T-helper 2 cell treated with Interferon-gamma antibody and Interleukin-4, amounts not matched to agents 100 ng/mL and 5 ng/mL, for 36 hours (primary cell): ENCODE results near the gene PKIG. TPM values are rescaled to one million over a fixed set of nuclear protein-coding genes. Genes with fewer than 3 reads are reported as not detected.

Source experiments
- intact Hi-C: fragments of 100-400 bp; cut with micrococcal nuclease; formaldehyde crosslinking; loops from one replicate; pipeline ENCODE4 v1.15.1; 2023
- total RNA-seq: library from RNA; stranded (reverse); gene quantifications from 2 replicates; pipeline ENCODE4 v1.2.3, GENCODE V29; 2022

Gene PKIG
- total RNA-seq, 1 donor from 2014 or later: 2.5 TPM

DNA sequence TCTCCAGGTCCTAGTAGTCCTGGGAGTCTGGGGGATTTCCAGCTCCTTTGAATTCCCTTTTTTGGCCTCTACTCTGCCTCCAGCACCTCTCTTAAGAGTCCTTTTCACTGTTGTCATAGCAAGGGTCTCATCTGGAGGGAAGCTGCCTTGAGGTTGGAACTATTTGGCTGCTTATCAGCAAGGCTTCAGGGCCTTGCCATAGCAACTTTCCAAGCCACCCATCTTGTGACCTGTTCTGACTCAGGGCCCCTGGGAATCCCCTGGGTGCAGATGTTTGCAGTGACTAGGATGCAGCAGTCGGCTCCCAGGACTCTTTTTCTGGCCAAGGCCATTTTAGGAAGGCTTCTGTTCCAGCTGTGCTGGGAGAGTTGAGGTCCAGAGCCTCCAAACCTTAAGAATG lies 12.4 kb downstream of the PKIG start:
- intact Hi-C loops: no loop called here

GRCh38 chr20:44596010-44596409 lies 13.6 kb downstream of the PKIG start:
- intact Hi-C loops: no loop called here

DNA sequence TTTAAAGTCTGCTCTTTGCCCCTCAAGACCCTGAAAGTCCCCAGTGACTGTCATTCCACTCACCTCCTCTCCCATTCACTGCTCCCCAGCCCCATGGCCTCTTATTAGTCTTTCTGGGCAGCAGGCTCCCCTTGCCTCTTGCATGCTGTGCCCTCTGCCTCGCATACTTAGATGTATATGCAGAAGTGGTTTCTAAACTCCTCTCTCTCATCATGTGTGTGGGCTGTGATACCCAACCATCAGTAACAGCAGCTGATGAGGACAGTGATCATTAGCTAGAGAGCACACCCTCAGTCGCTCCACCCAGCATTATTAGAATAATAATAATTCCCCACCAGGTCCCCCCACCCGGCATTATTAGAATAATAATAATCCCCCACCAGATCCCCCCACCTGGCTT lies 14.5 kb downstream of the PKIG start:
- intact Hi-C loops: no loop called here

- intact Hi-C loops: no loop called here
Observed at GRCh38 chr20:44597516-44597915, 15.1 kb downstream of the PKIG start.

- intact Hi-C loops: no loop called here
Observed at GRCh38 chr20:44597930-44598329, 15.6 kb downstream of the PKIG start.

DNA sequence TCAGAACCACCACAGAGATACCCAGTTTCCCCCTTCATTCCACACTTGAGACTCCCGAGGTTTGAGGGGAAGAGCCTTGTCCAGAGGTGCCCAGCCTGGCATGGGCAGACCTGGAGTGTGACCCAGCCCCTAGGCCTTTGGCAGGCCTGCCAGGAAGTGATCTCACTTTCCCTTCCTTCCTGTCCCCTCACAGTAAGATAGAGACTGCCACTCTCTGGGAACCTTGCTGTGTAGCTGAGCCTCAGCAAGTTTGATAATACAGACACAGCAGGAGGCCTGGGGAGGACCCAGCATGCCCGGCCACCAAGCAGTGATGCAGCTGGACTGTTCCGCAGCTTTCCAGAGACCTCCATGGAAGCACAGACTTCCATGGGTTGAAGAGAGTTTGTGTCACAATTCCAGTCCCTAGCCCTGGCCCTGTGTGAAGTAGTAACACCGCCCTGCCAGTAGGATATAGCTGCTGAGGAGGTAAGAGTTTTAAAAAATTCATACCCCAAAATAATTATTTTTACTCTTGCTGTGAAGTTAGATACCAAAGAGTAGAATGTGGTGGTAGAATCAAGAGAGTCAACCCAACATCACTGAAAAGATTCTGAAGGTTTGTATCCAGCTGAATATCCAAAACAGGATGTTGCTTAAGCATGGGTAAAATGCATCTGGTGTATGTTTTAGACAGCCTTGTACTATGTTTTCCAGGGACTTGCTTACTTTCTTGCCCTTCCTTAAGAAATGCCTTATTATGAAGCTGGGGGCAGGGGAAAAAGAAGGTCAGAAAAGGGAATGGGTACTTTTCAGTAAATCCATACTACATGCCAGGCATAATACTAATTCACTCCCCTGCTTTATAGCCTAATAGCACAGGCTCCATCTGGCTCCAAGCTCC lies 16.3 kb downstream of the PKIG start:
- intact Hi-C loops: no loop called here

DNA sequence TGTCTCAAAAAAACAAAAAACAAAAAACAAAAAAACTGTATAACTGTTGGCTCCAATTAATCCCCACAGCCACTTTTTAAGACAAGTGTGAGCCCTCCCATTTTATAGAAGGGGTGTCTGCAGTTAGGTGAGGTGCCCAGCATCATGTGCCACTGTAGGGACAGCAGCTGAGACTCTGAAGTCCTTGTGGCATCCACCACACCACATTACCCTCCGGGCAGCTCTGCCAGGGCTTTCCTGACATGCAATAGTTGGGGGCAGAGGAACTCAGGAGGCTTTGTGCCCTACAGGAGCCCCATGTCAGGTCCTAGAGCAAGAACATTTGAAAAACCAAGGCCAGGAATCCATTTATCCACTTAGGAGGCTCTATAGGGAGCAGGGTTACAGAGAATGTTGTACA lies 17.3 kb downstream of the PKIG start:
- intact Hi-C loops: no loop called here

- intact Hi-C loops: no loop called here
Observed at GRCh38 chr20:44600301-44600700, 17.9 kb downstream of the PKIG start.

DNA sequence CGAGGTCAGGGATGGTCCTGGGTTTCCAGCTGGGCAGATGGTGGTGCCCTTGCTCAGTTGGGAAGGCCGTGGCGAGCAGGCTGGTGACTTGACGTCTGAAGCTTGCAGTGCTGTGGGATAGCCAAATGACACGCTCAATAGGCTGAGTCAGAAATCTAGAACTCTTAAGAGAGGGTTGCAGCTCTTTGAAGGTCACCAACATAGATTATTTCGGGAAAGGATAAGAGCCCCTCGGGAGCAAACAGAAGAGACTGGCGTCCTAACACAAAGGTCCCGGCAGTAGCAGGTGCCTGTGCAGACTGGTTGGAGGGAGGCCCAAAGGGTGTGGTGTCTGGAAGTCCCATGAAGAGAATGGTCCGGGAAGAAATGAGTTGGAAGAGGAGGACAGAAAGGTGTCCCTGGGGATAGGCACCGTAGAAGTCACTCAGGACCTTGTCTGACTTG lies 18.4 kb downstream of the PKIG start:
- intact Hi-C loops: no loop called here

DNA sequence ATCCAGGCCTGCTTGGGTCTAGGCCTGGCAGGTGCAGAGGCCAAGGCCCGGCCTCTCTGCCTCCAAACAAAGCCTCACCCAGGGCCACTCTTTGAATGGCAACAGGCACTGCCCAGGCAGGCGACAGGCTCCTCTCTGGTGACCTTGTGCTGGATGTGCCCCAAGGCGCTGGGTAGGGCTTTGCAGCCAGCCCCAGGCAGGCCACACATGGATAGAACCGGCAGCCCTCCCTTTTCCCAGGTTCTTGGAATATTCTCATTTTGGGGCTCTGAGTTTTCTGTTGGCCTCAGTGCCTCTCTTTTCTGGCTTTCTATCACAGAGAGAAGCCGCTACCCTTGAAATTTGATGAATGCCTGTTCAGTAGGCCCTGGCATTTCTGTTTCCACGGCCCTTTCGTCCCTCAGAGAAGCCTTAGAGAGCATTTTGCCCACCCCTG lies 18.9 kb downstream of the PKIG start:
- intact Hi-C loops: no loop called here

GRCh38 chr20:44601801-44602204 lies 19.4 kb downstream of the PKIG start:
- intact Hi-C loops: no loop called here

DNA sequence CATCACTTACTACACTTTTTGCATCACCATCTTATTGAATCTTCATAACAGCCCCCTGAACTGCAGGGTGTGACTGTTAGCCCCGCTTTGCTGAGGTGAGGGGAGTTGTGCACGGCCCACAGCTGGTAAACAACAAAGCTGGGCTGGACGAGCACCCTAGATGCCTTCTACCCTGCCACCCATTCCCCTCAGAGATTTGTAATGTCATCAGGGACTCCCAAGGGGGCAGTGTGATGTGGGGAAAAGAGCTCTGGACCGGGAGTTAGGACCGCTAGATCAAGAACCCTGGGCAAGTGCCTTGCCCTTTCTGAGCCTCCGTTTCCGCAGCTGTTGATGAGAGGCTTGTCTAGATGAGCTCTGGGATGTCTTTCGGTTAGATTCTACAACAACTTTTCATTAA lies 20.9 kb downstream of the PKIG start:
- intact Hi-C loops: no loop called here

- intact Hi-C loops: no loop called here
Observed at GRCh38 chr20:44606725-44607441, 24.5 kb downstream of the PKIG start.

- intact Hi-C loops: no loop called here
Observed at GRCh38 chr20:44609006-44609515, 26.7 kb downstream of the PKIG start.

GRCh38 chr20:44609516-44610312 lies 27.3 kb downstream of the PKIG start:
- intact Hi-C loops: loop anchor here (1.0 to 5.0 kb wide), 6 partner anchors 73 to 394 kb away; partner anchors contain the start of gene SERINC3

DNA sequence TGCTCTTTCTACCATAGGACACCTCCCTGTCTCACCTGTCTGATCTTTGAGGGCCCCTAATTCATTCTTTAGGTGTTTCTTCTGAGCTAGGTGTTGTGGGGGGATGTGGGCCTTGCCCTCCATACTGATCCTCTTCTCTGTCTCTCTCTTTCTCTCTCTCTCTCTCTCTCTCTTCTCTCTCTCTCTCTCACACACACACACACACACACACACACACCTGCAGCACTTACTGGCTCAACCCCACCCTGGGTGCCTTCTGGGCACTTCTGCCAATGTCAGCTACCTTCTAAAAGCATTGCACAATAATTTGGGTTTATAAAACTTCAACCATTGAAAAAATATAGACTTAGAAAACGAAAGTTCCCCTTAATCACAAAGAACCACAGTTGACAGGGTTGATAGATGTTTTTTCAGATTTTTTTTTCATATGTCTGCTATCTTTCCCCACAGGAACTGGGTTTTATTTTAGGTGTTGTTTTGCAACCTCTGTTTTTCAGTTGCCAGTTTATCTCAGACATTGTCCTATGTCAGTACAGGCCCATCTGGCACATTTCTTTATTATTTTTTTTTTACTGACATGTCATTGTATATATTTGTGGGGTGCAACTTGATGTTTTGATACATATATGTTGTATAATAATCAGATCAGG lies 28.1 kb downstream of the PKIG start:
- intact Hi-C loops: loop anchor here (1.0 to 5.0 kb wide), 6 partner anchors 72 to 395 kb away; partner anchors contain the start of gene SERINC3

- intact Hi-C loops: loop anchor here (5.0 kb wide), 1 partner anchor 69 kb away; no protein-coding TSS in a partner anchor
Observed at GRCh38 chr20:44613575-44613974, 31.2 kb downstream of the PKIG start.

DNA sequence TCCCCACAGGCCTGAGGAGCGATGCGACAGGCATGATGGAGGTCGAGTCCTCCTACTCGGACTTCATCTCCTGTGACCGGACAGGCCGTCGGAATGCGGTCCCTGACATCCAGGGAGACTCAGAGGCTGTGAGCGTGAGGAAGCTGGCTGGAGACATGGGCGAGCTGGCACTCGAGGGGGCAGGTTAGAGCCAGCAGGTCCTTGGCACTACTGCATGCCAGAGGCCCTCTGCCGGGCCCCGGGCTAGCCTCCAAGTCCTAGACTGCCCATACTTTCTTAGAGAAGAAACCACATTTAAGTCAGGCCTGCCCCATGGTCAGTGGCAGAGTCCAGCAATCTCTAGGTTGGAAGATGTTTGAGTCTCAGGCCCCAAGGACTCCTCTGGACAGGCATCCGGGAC lies 32.1 kb downstream of the PKIG start:
- intact Hi-C loops: loop anchor here (5.0 kb wide), 1 partner anchor 68 kb away; no protein-coding TSS in a partner anchor

GRCh38 chr20:44615169-44615791 lies 32.9 kb downstream of the PKIG start:
- intact Hi-C loops: no loop called here
